Tibial nerve (tissue), 4 donors: Measurements from ENCODE around the gene ODF2. TPM values are rescaled to one million over a fixed set of nuclear protein-coding genes. Genes with fewer than 3 reads are reported as not detected.
"Not testable (repeated sequence)": the region's sequence is repeated elsewhere in the genome, so short reads cannot be mapped to it uniquely, and the experiment has no call there.

Experiments
- DNase-seq, 2 donors: peaks; one replicate each; pipeline ENCODE4 v3.0.0-alpha.2; 2019; ENCODE audit warnings: low spot score in 2 of 2
- H3K27ac ChIP-seq, 4 donors: fragments of 200-600 bp; sonication (generic) in 3 of 4; one replicate each; pipeline ENCODE4 v1.5.1; 2017 to 2019; ENCODE audit warnings: mild to moderate bottlenecking in 1 of 4
- H3K27me3 ChIP-seq, 2 donors: fragments of 200-600 bp; sonication (generic) in 1 of 2; one replicate each; pipeline versions ENCODE4 v1.5.1 to v1.6.0; 2017 to 2019
- H3K36me3 ChIP-seq, 3 donors: fragments of 200-600 bp; sonication (generic); one replicate each; pipeline ENCODE4 v1.5.1; 2018 to 2019
- H3K4me1 ChIP-seq, 4 donors: fragments of 200-600 bp; sonication (generic) in 3 of 4; one replicate each; pipeline ENCODE4 v1.5.1; 2017 to 2019
- H3K4me3 ChIP-seq, 4 donors: fragments of 200-600 bp; sonication (generic) in 3 of 4; one replicate each; pipeline ENCODE4 v1.5.1; 2017 to 2019; ENCODE audit warnings: mild to moderate bottlenecking in 1 of 4, moderate library complexity in 1 of 4
- H3K9me3 ChIP-seq, 4 donors: fragments of 200-600 bp; sonication (generic) in 3 of 4; one replicate each; pipeline ENCODE4 v1.5.1; 2017 to 2019
- EP300 ChIP-seq, 2 donors: sonication (generic); formaldehyde crosslinking; IDR thresholded peaks; one replicate each; pipeline ENCODE4 v1.6.1; 2017; ENCODE audit warnings: antibody characterized with exemption in 2 of 2, mild to moderate bottlenecking in 1 of 2
- POLR2A ChIP-seq, 2 donors: fragments of 450-650 bp; IDR thresholded peaks; one replicate each; pipeline ENCODE4 v1.6.1; 2017; ENCODE audit warnings: antibody characterized with exemption in 2 of 2, mild to moderate bottlenecking in 2 of 2, moderate library complexity in 2 of 2
- WGBS, 2 donors: methylation state at CpG; one replicate each; pipeline ENCODE4 v1.1.5; 2018; 5-methylcytosine and 5-hydroxymethylcytosine counted together
- total RNA-seq, 4 donors: library from RNA; depleted of rRNA; stranded (reverse); fragments of >200 nt; gene quantifications; one replicate each; pipeline ENCODE4 v1.1.0, GENCODE V29; 2016
- TF ChIP-seq, protein P1 (sequence below), 5 experiments: fragments of 200-600 bp in 3 of 5; fragments of 450-650 bp in 2 of 5; sonication (generic) in 3 of 5; IDR thresholded peaks; one replicate each; pipeline ENCODE4 v1.5.1; 2016 to 2019; ENCODE audit warnings: antibody characterized with exemption in 5 of 5, mild to moderate bottlenecking in 3 of 5, moderate library complexity in 2 of 5

Gene ODF2
- total RNA-seq, 4 donors from 2014 or later, result 23.2 to 32.7 (median 25.8) TPM

DNA sequence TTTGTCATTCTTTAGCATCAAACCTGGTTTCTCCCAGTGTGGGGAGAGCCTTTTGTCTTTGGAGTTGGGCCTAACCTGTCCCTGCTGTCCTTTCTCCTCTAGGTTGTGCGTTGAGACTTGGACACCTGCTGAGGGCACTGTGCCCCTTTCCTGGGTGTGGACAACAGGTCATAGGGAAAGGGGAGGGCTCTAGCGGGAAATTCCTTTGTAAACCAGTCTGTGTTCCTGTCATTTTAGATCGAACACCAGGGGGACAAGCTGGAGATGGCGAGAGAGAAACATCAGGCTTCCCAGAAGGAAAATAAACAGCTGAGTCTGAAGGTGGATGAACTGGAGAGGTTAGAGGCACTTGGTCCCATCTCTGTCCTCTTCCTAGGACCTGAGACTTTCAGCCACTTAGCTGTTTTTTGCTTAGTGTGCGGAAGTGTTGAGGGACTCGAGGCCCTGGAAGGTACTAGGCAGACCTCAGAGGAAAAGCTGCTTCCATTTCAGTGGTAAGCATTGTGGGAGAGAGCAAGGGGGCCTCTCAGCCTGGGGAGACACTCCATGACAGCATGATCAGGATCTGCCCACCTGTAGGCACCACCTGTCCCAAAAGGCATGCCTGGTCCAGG lies 40.1 kb downstream of the ODF2 start:
- H3K36me3 ChIP-seq, result peaks cover 0 to 90% (median 0%) of the 10 kb centered on the region in 3 donors
- no peaks in the 10 kb centered on the region for H3K27me3 ChIP-seq
- TF ChIP-seq POLR2A (IDR thresholded peaks at IDR 0.05), result no peak
- TF ChIP-seq, protein P1, sequence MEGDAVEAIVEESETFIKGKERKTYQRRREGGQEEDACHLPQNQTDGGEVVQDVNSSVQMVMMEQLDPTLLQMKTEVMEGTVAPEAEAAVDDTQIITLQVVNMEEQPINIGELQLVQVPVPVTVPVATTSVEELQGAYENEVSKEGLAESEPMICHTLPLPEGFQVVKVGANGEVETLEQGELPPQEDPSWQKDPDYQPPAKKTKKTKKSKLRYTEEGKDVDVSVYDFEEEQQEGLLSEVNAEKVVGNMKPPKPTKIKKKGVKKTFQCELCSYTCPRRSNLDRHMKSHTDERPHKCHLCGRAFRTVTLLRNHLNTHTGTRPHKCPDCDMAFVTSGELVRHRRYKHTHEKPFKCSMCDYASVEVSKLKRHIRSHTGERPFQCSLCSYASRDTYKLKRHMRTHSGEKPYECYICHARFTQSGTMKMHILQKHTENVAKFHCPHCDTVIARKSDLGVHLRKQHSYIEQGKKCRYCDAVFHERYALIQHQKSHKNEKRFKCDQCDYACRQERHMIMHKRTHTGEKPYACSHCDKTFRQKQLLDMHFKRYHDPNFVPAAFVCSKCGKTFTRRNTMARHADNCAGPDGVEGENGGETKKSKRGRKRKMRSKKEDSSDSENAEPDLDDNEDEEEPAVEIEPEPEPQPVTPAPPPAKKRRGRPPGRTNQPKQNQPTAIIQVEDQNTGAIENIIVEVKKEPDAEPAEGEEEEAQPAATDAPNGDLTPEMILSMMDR (IDR thresholded peaks at IDR 0.05), result no peak
- no peak for TF ChIP-seq EP300 (IDR thresholded peaks at IDR 0.05)
- peaks cover 0 to 15% (median 0%) of the 10 kb centered on the region in 4 donors for H3K4me1 ChIP-seq
- H3K27ac ChIP-seq, result no peak overlapping the region
- no peak for DNase-seq
- H3K4me3 ChIP-seq, result no peak overlapping the region
- H3K9me3 ChIP-seq, result no peaks in the 10 kb centered on the region
- 85 to 94% methylated on average over 6 of the region's 6 CpGs for WGBS, 2 donors

DNA sequence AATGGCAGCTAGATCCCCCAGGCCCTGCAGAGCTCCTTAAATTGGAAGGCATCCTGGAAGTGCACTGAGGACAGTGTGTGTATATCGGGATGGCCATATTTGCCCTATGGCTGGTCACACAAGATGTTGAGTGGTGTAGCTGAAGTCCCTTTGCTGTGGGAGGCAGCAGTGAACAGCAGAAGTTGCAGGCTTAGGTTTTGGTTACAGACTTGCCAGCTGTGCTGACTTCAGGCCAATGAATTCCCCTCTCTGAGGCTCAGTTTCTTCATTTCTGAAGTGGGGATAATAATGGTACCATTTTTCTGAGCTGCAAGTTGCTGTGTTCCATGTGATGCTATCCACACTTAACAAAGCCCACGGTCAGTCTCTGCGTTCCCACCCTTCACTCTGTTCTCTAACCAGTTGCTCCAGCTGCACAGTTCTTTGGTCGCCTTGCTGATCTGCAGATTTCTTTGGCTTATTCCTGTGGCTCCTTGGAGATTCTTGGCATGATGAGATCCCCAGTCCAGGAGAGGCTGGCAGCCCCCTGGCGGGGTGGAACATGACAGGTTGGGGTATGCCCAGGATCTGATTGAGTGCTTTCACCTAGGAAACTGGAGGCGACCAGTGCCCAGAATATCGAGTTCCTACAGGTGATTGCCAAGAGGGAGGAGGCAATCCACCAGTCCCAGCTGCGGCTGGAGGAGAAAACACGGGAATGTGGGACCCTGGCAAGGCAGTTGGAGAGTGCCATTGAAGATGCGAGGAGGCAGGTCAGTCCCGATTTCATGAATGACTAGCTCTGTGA lies 42.2 kb downstream of the ODF2 start:
- H3K9me3 ChIP-seq, result no peaks in the 10 kb centered on the region
- H3K4me3 ChIP-seq, result no peak overlapping the region
- H3K27me3 ChIP-seq, result no peaks in the 10 kb centered on the region
- no peak overlapping the region for H3K27ac ChIP-seq
- DNase-seq, result no peak
- TF ChIP-seq EP300 (IDR thresholded peaks at IDR 0.05) (no peak), POLR2A (IDR thresholded peaks at IDR 0.05) (no peak)
- TF ChIP-seq, protein P1 (IDR thresholded peaks at IDR 0.05), result no peak
- peaks cover 0 to 73% (median 0%) of the 10 kb centered on the region in 3 donors for H3K36me3 ChIP-seq
- peaks cover 0 to 15% (median 0%) of the 10 kb centered on the region in 4 donors for H3K4me1 ChIP-seq
- WGBS, 2 donors, result 90 to 91% methylated on average over 11 of the region's 11 CpGs

DNA sequence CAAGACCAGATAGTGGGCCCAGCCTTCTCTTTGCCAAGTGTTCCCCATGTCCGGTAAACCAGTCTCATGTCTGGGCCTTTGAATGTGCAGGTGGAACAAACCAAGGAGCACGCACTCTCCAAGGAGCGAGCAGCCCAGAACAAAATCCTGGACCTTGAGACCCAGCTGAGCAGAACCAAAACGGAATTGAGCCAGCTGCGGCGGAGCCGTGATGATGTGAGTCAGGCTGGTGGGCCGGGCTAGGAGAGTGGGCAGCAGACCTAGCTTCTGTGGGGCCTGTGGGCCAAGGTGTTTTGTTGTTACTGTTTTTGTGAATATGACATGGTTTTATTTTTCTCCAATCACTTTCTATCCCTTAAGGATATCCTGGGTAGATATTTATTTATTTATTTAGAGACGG lies 43.1 kb downstream of the ODF2 start:
- no peak for DNase-seq
- Histone ChIP-seq H3K4me3 (no peak overlapping the region), H3K9me3 (no peaks in the 10 kb centered on the region), H3K4me1 (peaks cover 0 to 20% (median 2%) of the 10 kb centered on the region in 4 donors), H3K27me3 (no peaks in the 10 kb centered on the region), H3K27ac (no peak overlapping the region), H3K36me3 (peaks cover 0 to 66% (median 0%) of the 10 kb centered on the region in 3 donors)
- WGBS, 2 donors, result 91 to 96% methylated on average over 9 of the region's 9 CpGs
- no peak for TF ChIP-seq POLR2A (IDR thresholded peaks at IDR 0.05)

DNA sequence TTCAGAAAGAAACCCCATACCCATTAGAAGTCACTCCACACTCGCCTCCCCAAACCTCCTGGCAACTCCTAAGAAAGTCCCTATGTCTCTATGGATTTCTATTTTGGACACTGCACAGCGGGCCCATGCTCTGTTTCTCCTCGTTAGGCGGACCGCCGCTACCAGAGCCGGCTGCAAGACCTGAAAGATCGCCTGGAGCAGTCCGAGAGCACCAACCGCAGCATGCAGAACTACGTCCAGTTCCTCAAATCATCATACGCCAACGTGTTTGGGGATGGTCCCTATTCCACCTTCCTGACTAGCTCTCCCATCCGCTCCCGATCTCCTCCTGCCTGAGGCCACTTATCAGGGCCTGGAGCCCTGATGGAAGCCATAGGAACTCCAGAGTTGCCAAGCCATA lies 44.1 kb downstream of the ODF2 start:
- Histone ChIP-seq H3K27me3 (no peaks in the 10 kb centered on the region), H3K4me1 (peaks cover 0 to 12% (median 2%) of the 10 kb centered on the region in 4 donors), H3K4me3 (no peak overlapping the region), H3K36me3 (peaks cover 0 to 56% (median 0%) of the 10 kb centered on the region in 3 donors), H3K9me3 (no peaks in the 10 kb centered on the region), H3K27ac (peak overlapping the region in 2 of 4 donors; percentile 17 to 72)
- DNase-seq, result no peak
- WGBS, 2 donors, result 92 to 93% methylated on average over 15 of the region's 15 CpGs
- TF ChIP-seq, protein P1 (IDR thresholded peaks at IDR 0.05), result no peak
- TF ChIP-seq EP300 (IDR thresholded peaks at IDR 0.05) (no peak), POLR2A (IDR thresholded peaks at IDR 0.05) (no peak)

DNA sequence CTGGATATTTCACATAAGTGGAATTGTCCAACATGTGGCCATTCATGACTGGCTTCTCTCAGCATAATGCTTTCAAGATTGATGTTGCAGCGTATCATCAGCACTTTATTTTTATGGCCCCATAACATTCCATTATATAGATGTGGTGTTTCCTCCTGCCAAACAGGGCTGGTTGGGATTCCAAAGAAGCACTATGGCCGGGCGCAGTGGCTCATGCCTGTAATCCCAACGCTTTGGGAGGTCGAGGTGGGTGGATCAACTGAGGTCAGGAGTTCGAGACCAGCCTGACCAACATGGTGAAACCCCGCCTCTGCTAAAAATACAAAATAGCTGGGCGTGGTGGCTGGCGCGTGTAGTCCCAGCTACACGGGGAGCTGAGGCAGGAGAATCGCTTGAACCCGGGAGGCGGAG lies 47.6 kb downstream of the ODF2 start:
- H3K27me3 ChIP-seq, H3K9me3 ChIP-seq, DNase-seq: not testable (repeated sequence)
- Histone ChIP-seq H3K36me3 (peaks cover 0 to 23% (median 0%) of the 10 kb centered on the region in 3 donors), H3K4me1 (peaks cover 0 to 27% (median 5%) of the 10 kb centered on the region in 4 donors), H3K27ac (peak overlapping the region in 2 of 4 donors; percentile 19 to 91), H3K4me3 (peak overlapping the region in 1 of 4 donors; percentile 96)
- 42 to 43% methylated on average over 14 of the region's 14 CpGs for WGBS, 2 donors

DNA sequence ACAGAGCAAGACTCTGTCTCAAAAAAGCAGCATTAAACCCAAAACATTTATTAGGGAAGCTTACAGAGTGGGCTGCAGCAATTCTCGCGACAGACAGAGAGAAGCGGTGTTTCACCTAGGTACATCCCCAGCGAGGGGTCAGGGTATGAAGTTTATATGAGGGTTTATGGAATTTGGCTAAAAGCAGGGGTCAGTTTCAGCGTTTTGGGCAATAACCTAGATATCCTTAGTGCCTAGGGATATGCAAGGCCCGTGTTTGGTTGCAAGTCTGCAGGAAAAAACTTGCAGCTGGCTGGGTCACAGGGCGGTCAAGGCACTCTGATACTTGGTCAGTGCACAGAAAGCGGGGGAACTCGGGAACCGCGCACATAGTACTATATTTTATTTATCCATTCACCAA lies 48.1 kb downstream of the ODF2 start:
- TF ChIP-seq, protein P1 (IDR thresholded peaks at IDR 0.05), result no peak
- TF ChIP-seq EP300 (IDR thresholded peaks at IDR 0.05), result no peak
- TF ChIP-seq POLR2A (IDR thresholded peaks at IDR 0.05), result no peak
- Histone ChIP-seq H3K27me3 (no peaks in the 10 kb centered on the region), H3K4me3 (peak overlapping the region; percentile 65 to 99 (median 91)), H3K4me1 (peaks cover 0 to 27% (median 5%) of the 10 kb centered on the region in 4 donors), H3K9me3 (no peaks in the 10 kb centered on the region), H3K36me3 (peaks cover 0 to 20% (median 0%) of the 10 kb centered on the region in 3 donors), H3K27ac (peak overlapping the region in 3 of 4 donors; percentile 77 to 91 (median 90))
- no peak for DNase-seq
- WGBS, 2 donors, result 9 to 16% methylated on average over 11 of the region's 11 CpGs
